Mesothelial cell of epicardium (in vitro differentiated cells): ENCODE data around the gene TM9SF3. TPM values are rescaled to one million over a fixed set of nuclear protein-coding genes. Genes with fewer than 3 reads are reported as not detected.

ENCODE experiments used
- DNase-seq, 2 experiments: peaks; one replicate each; pipeline ENCODE4 v3.0.0; 2021; ENCODE audit warnings: low spot score in 2 of 2; ENCODE audit not compliant: unreplicated experiment in 2 of 2
- H3K27ac Mint-ChIP-seq: 2 replicates; pipeline ENCODE4 v1.8.0; 2021; ENCODE audit warnings: mixed read lengths
- H3K27me3 Mint-ChIP-seq: 2 replicates; pipeline ENCODE4 v1.8.0; 2021; ENCODE audit warnings: low read depth, mixed read lengths
- H3K36me3 Mint-ChIP-seq: 2 replicates; pipeline ENCODE4 v1.8.0; 2021; ENCODE audit warnings: mixed read lengths
- H3K4me1 Mint-ChIP-seq: 2 replicates; pipeline ENCODE4 v1.8.0; 2021; ENCODE audit warnings: mixed read lengths
- H3K4me3 Mint-ChIP-seq: 2 replicates; pipeline ENCODE4 v1.8.0; 2021; ENCODE audit warnings: mild to moderate bottlenecking, moderate library complexity, mixed read lengths
- H3K9me3 Mint-ChIP-seq: 2 replicates; pipeline ENCODE4 v1.8.0; 2021; ENCODE audit warnings: mixed read lengths
- CTCF ChIP-seq: fragments of 200-600 bp; sonication (generic); IDR thresholded peaks from one replicate; pipeline ENCODE4 v1.5.0; 2021; ENCODE audit warnings: antibody characterized with exemption; ENCODE audit not compliant: unreplicated experiment
- total RNA-seq: library from RNA; stranded (reverse); gene quantifications from 3 replicates; pipeline ENCODE4 v1.2.1, GENCODE V29; 2021

TM9SF3 gene
- 144 to 147 TPM (median 144 TPM) in 3 replicates for total RNA-seq

GRCh38 chr10:96586419-96587263 lies at the start of gene TM9SF3:
TM9SF3 (minus strand) TSS chr10:96587012; CDS start chr10:96586835, 177 bp downstream.
- peaks cover 29% of the 10 kb centered on the region for H3K4me1 Mint-ChIP-seq
- H3K9me3 Mint-ChIP-seq: no peaks in the 10 kb centered on the region
- peaks cover 3% of the 10 kb centered on the region for H3K27me3 Mint-ChIP-seq
- no peaks in the 10 kb centered on the region for H3K36me3 Mint-ChIP-seq
- peak; percentile 84 to 88 for DNase-seq
- peak within 1 kb of the TSS; percentile 97 for H3K27ac Mint-ChIP-seq
- TF ChIP-seq CTCF: no peak
- H3K4me3 Mint-ChIP-seq: peak within 1 kb of the TSS; percentile 88

- no peak for TF ChIP-seq CTCF
- Mint-ChIP-seq H3K4me1 (peaks cover 31% of the 10 kb centered on the region), H3K27ac (no peak overlapping the region), H3K4me3 (no peak overlapping the region), H3K27me3 (no peaks in the 10 kb centered on the region), H3K36me3 (no peaks in the 10 kb centered on the region), H3K9me3 (no peaks in the 10 kb centered on the region)
- DNase-seq: no peak
Observed at GRCh38 chr10:96636551-96636950, 49.7 kb upstream of the TM9SF3 start.

GRCh38 chr10:96632974-96633710 lies 46.3 kb upstream of the TM9SF3 start:
- no peak for TF ChIP-seq CTCF
- Mint-ChIP-seq H3K36me3 (no peaks in the 10 kb centered on the region), H3K4me3 (peak overlapping the region; percentile 8), H3K27me3 (no peaks in the 10 kb centered on the region), H3K9me3 (no peaks in the 10 kb centered on the region), H3K27ac (peak overlapping the region; percentile 79), H3K4me1 (peaks cover 29% of the 10 kb centered on the region)
- DNase-seq: no peak

GRCh38 chr10:96627292-96627691 lies 40.5 kb upstream of the TM9SF3 start:
- Mint-ChIP-seq H3K27me3 (no peaks in the 10 kb centered on the region), H3K9me3 (peaks cover 5% of the 10 kb centered on the region), H3K4me1 (peaks cover 8% of the 10 kb centered on the region), H3K4me3 (no peak overlapping the region), H3K27ac (no peak overlapping the region), H3K36me3 (no peaks in the 10 kb centered on the region)
- TF ChIP-seq CTCF: no peak
- no peak for DNase-seq

- Mint-ChIP-seq H3K9me3 (peaks cover 5% of the 10 kb centered on the region), H3K27me3 (no peaks in the 10 kb centered on the region), H3K27ac (no peak overlapping the region), H3K4me3 (no peak overlapping the region), H3K36me3 (no peaks in the 10 kb centered on the region), H3K4me1 (peaks cover 4% of the 10 kb centered on the region)
- DNase-seq: no peak
- TF ChIP-seq CTCF: no peak
Observed at GRCh38 chr10:96626795-96627194, 40.0 kb upstream of the TM9SF3 start.
